HCT116 (cell line): ENCODE results near the gene OR10G7. TPM values are rescaled to one million over a fixed set of nuclear protein-coding genes. Genes with fewer than 3 reads are reported as not detected.

Experiments
- ATAC-seq: fragments of 200-7000 bp; cut with Tn5 transposase; 2 replicates; pipeline ENCODE4 v1.9.1; 2020; ENCODE audit warnings: mild to moderate bottlenecking, moderate library complexity
- BruUV-seq: library from RNA; stranded (reverse); fragments of 400-500 nt; replicated peaks from 2 replicates; lab custom pipeline; 2021; lab: Mats Ljungman, UMichigan
- CTCF ChIA-PET: fragments of 300-600 bp; sonication (Branson Sonifier 250); formaldehyde crosslinking; loops from one replicate; lab custom pipeline; 2021; ENCODE audit warnings: antibody characterized with exemption; lab: Charles Lee
- POLR2A ChIA-PET: fragments of 300-600, 350-600 bp; sonication (Branson Sonifier 250); formaldehyde crosslinking; loops from one replicate; lab custom pipeline; 2021; ENCODE audit warnings: antibody characterized with exemption; lab: Charles Lee
- RAD21 ChIA-PET, 2 experiments: fragments of 300-600 bp; sonication (Branson Sonifier 250); formaldehyde crosslinking; loops; one replicate each; lab custom pipeline; 2023; ENCODE audit warnings: low total read pairs in 2 of 2; ENCODE audit not compliant: uncharacterized antibody in 2 of 2, unreplicated experiment in 2 of 2, low non-redundant PET in 1 of 2; lab: Charles Lee
- DNase-seq: peaks from one replicate; pipeline ENCODE4 v3.0.0-alpha.2; 2010; ENCODE audit warnings: low read depth, low spot score
- H2AFZ ChIP-seq: fragments of 200-600 bp; shearing (Covaris generic), sonication (generic); 2 replicates; pipeline ENCODE4 v1.6.1; 2017; ENCODE audit warnings: low read depth, mixed run types, mixed read lengths, antibody characterized with exemption, low read length; ENCODE audit not compliant: poor library complexity, severe bottlenecking
- H3K27ac ChIP-seq: 2 replicates; pipeline ENCODE4 v1.5.1; 2012; ENCODE audit warnings: low read depth, low read length
- H3K27me3 ChIP-seq: fragments of 200-600 bp; sonication (generic); 2 replicates; pipeline ENCODE4 v1.6.1; 2016; ENCODE audit warnings: mixed run types, low read length, mixed read lengths; ENCODE audit not compliant: insufficient read depth
- H3K36me3 ChIP-seq, 2 experiments: fragments of 200-500 bp in 1 of 2; fragments of 200-600 bp in 1 of 2; sonication (Bioruptor generic) in 1 of 2; sonication (generic) in 1 of 2; 2 replicates each; pipeline versions ENCODE4 v1.5.1 to v1.6.1; 2014 to 2016; ENCODE audit warnings: low read length in 2 of 2, inconsistent platforms in 1 of 2, mixed read lengths in 1 of 2, mixed run types in 1 of 2; ENCODE audit not compliant: insufficient read depth in 2 of 2, control insufficient read depth in 1 of 2
- H3K4me1 ChIP-seq, 2 experiments: fragments of 200-600 bp in 1 of 2; sonication (generic) in 1 of 2; 2 replicates each; pipeline versions ENCODE4 v1.5.1 to v1.6.1; 2012 to 2017; ENCODE audit warnings: low read length in 2 of 2, inconsistent platforms in 1 of 2, mild to moderate bottlenecking in 1 of 2, mixed read lengths in 1 of 2, mixed run types in 1 of 2, moderate library complexity in 1 of 2; ENCODE audit not compliant: insufficient read depth in 2 of 2, control insufficient read depth in 1 of 2
- H3K4me2 ChIP-seq: fragments of 200-600 bp; sonication (generic); 2 replicates; pipeline ENCODE4 v1.6.1; 2017; ENCODE audit warnings: mixed run types, low read length, mixed read lengths
- H3K4me3 ChIP-seq, 2 experiments: fragments of 200-600 bp in 1 of 2; sonication (generic) in 1 of 2; replicated peaks in 1 of 2; 2 replicates each; pipeline ENCODE4 v1.5.1; 2011 to 2016; ENCODE audit warnings: low read length in 2 of 2, control low read depth in 1 of 2, low read depth in 1 of 2, mild to moderate bottlenecking in 1 of 2, mixed read lengths in 1 of 2, mixed run types in 1 of 2
- H3K79me2 ChIP-seq: fragments of 200-600 bp; sonication (generic); 2 replicates; pipeline ENCODE4 v1.6.1; 2017; ENCODE audit warnings: mild to moderate bottlenecking, mixed run types, low read length, moderate library complexity, mixed read lengths; ENCODE audit not compliant: insufficient read depth
- H3K9ac ChIP-seq: fragments of 200-600 bp; sonication (generic); 2 replicates; pipeline ENCODE4 v1.6.1; 2016; ENCODE audit warnings: low read length, mixed read lengths
- H3K9me2 ChIP-seq: fragments of 200-600 bp; sonication (generic), shearing (Covaris generic); 2 replicates; pipeline ENCODE4 v1.6.1; 2017; ENCODE audit warnings: mixed run types, mild to moderate bottlenecking, moderate library complexity; ENCODE audit not compliant: insufficient read depth
- H3K9me3 ChIP-seq, 2 experiments: fragments of 200-500 bp in 1 of 2; fragments of 200-600 bp in 1 of 2; sonication (Bioruptor generic) in 1 of 2; sonication (generic) in 1 of 2; 2 replicates each; pipeline ENCODE4 v1.6.1; 2014 to 2017; ENCODE audit warnings: low read length in 2 of 2, mixed read lengths in 2 of 2, inconsistent platforms in 1 of 2, low read depth in 1 of 2, mild to moderate bottlenecking in 1 of 2, mixed run types in 1 of 2, moderate library complexity in 1 of 2; ENCODE audit not compliant: control insufficient read depth in 1 of 2, insufficient read depth in 1 of 2
- H4K20me1 ChIP-seq: fragments of 200-600 bp; sonication (generic), shearing (Covaris generic); 2 replicates; pipeline ENCODE4 v1.6.1; 2017; ENCODE audit warnings: mixed run types, mild to moderate bottlenecking, moderate library complexity; ENCODE audit not compliant: insufficient read depth
- ATF3 ChIP-seq: IDR thresholded peaks from 2 replicates; pipeline ENCODE4 v1.6.1; 2012
- CBX3 ChIP-seq: IDR thresholded peaks from 2 replicates; pipeline ENCODE4 v1.6.1; 2012; ENCODE audit warnings: low read depth
- CEBPB ChIP-seq: IDR thresholded peaks from 2 replicates; pipeline ENCODE4 v1.6.1; 2012; ENCODE audit warnings: low read depth
- EGR1 ChIP-seq: IDR thresholded peaks from 2 replicates; pipeline ENCODE4 v1.6.1; 2012; ENCODE audit warnings: low read depth
- ELF1 ChIP-seq: IDR thresholded peaks from 2 replicates; pipeline ENCODE4 v1.6.1; 2012; ENCODE audit warnings: low read depth, borderline replicate concordance
- EZH2phosphoT487 ChIP-seq: fragments of 200-600 bp; IDR thresholded peaks from 2 replicates; pipeline ENCODE4 v1.6.1; 2018; ENCODE audit warnings: antibody characterized with exemption, borderline replicate concordance
- FOSL1 ChIP-seq: IDR thresholded peaks from 2 replicates; pipeline ENCODE4 v1.6.1; 2012; ENCODE audit warnings: low read depth
- JUND ChIP-seq: IDR thresholded peaks from 2 replicates; pipeline ENCODE4 v1.6.1; 2012
- POLR2AphosphoS5 ChIP-seq: IDR thresholded peaks from 2 replicates; pipeline ENCODE4 v1.6.1; 2011; ENCODE audit warnings: mild to moderate bottlenecking, low read depth, low read length, moderate library complexity
- RAD21 ChIP-seq: IDR thresholded peaks from 2 replicates; pipeline ENCODE4 v1.6.1; 2012; ENCODE audit warnings: low read depth, mild to moderate bottlenecking
- REST ChIP-seq: IDR thresholded peaks from 2 replicates; pipeline ENCODE4 v1.6.1; 2012; ENCODE audit warnings: low read depth
- SIN3A ChIP-seq: IDR thresholded peaks from 2 replicates; pipeline ENCODE4 v1.6.1; 2012; ENCODE audit warnings: low read depth
- SP1 ChIP-seq: IDR thresholded peaks from 2 replicates; pipeline ENCODE4 v1.6.1; 2012; ENCODE audit warnings: low read depth
- SRF ChIP-seq: IDR thresholded peaks from 2 replicates; pipeline ENCODE4 v1.6.1; 2012; ENCODE audit warnings: low read depth
- TCF7L2 ChIP-seq: IDR thresholded peaks from 2 replicates; pipeline ENCODE4 v1.7.0; 2011; ENCODE audit warnings: borderline replicate concordance, inconsistent platforms; ENCODE audit not compliant: insufficient read depth, insufficient read length; ENCODE audit errors: extremely low read depth
- YY1 ChIP-seq: IDR thresholded peaks from 2 replicates; pipeline ENCODE4 v1.6.1; 2011; ENCODE audit warnings: low read length, low read depth, moderate library complexity, mild to moderate bottlenecking; ENCODE audit not compliant: insufficient replicate concordance; ENCODE audit errors: extremely low read depth
- ZBTB33 ChIP-seq: IDR thresholded peaks from 2 replicates; pipeline ENCODE4 v1.6.1; 2011; ENCODE audit warnings: mild to moderate bottlenecking, low read length, moderate library complexity; ENCODE audit not compliant: insufficient replicate concordance; ENCODE audit errors: extremely low read depth
- ZFX ChIP-seq: fragments of 450-650 bp; IDR thresholded peaks from 2 replicates; pipeline ENCODE4 v1.6.1; 2017
- intact Hi-C: fragments of 100-400 bp; cut with micrococcal nuclease; formaldehyde crosslinking; loops from 2 replicates; pipeline ENCODE4 v1.10.0; 2022
- total RNA-seq: library from RNA; stranded (reverse); gene quantifications from one replicate; pipeline ENCODE4 v1.2.1, GENCODE V29; 2021; ENCODE audit not compliant: unreplicated experiment
- TF ChIP-seq, protein P1 (sequence below), 3 experiments: fragments of 200-600 bp in 1 of 3; sonication (generic) in 1 of 3; IDR thresholded peaks in 2 of 3; conservative IDR thresholded peaks in 1 of 3; 2 replicates each; pipeline ENCODE4 v1.5.1; 2012 to 2017; ENCODE audit warnings: low read depth in 2 of 3, low read length in 2 of 3, antibody characterized with exemption in 1 of 3, borderline replicate concordance in 1 of 3, control low read depth in 1 of 3, mild to moderate bottlenecking in 1 of 3, mixed read lengths in 1 of 3, mixed run types in 1 of 3, moderate library complexity in 1 of 3; ENCODE audit not compliant: insufficient read depth in 1 of 3
- TF ChIP-seq, protein P2 (sequence below): IDR thresholded peaks from 2 replicates; pipeline ENCODE4 v1.6.1; 2012

Gene OR10G7
- total RNA-seq, 1 experiment from 2014 or later, result not detected

DNA sequence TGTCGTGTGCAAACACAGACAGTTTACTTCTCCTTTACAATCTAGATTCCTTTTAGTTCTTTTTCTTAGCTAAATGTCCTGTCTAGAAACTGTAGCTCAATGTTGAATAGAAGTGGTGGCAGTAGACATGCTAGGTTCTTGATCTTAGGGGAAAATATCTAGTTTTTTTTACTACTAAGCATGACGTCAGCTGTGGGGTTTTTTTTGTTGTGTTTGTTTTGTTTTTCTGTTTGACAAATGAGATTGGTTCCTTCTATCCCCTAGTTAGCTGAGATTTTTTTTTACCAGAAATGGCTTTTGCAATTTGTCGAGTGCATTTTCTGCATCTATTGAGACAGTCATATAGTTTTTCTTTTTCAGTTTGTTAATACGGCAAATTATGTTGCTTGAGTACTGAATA, 2.3 kb upstream of the OR10G7 start:
- no peaks in the 10 kb centered on the region for H3K79me2 ChIP-seq
- no peak overlapping the region for H3K4me3 ChIP-seq
- DNase-seq (no peak), ATAC-seq (no peak)
- no peak overlapping the region for H3K4me2 ChIP-seq
- peaks cover 5% of the 10 kb centered on the region; the same call in 1 of the 2 replicates for H3K27me3 ChIP-seq
- no peak overlapping the region for H3K9ac ChIP-seq
- no peaks in the 10 kb centered on the region for H4K20me1 ChIP-seq
- ChIA-PET CTCF (no interaction called here), RAD21 (no interaction called here), POLR2A (no interaction called here)
- intact Hi-C loops, result no loop called here
- TF ChIP-seq SP1, result no peak
- no peak for TF ChIP-seq POLR2AphosphoS5
- TF ChIP-seq JUND, result no peak
- TF ChIP-seq, protein P1, sequence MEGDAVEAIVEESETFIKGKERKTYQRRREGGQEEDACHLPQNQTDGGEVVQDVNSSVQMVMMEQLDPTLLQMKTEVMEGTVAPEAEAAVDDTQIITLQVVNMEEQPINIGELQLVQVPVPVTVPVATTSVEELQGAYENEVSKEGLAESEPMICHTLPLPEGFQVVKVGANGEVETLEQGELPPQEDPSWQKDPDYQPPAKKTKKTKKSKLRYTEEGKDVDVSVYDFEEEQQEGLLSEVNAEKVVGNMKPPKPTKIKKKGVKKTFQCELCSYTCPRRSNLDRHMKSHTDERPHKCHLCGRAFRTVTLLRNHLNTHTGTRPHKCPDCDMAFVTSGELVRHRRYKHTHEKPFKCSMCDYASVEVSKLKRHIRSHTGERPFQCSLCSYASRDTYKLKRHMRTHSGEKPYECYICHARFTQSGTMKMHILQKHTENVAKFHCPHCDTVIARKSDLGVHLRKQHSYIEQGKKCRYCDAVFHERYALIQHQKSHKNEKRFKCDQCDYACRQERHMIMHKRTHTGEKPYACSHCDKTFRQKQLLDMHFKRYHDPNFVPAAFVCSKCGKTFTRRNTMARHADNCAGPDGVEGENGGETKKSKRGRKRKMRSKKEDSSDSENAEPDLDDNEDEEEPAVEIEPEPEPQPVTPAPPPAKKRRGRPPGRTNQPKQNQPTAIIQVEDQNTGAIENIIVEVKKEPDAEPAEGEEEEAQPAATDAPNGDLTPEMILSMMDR (IDR thresholded peaks at IDR 0.05 in 2 of 3, conservative IDR thresholded peaks at IDR 0.05 in 1 of 3; ENCODE audit: borderline replicate concordance in 1 of 3, insufficient read depth in 1 of 3, low read depth in 2 of 3, low read length in 2 of 3), result no peak
- no peak for TF ChIP-seq ZBTB33
- TF ChIP-seq ZFX, result no peak
- no peak for TF ChIP-seq TCF7L2
- no peak for TF ChIP-seq YY1
- TF ChIP-seq SRF, result no peak
- no peak for TF ChIP-seq CEBPB
- no peak for TF ChIP-seq EGR1
- TF ChIP-seq FOSL1, result no peak
- TF ChIP-seq SIN3A, result no peak
- no peak for TF ChIP-seq RAD21
- no peak for TF ChIP-seq REST
- TF ChIP-seq EZH2phosphoT487, result no peak
- TF ChIP-seq ATF3, result no peak
- no peak for TF ChIP-seq CBX3
- TF ChIP-seq, protein P2, sequence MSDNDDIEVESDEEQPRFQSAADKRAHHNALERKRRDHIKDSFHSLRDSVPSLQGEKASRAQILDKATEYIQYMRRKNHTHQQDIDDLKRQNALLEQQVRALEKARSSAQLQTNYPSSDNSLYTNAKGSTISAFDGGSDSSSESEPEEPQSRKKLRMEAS, result no peak
- TF ChIP-seq ELF1, result no peak
- no peaks in the 10 kb centered on the region for H3K9me2 ChIP-seq
- no peaks in the 10 kb centered on the region for H3K4me1 ChIP-seq
- H3K9me3 ChIP-seq, result no peaks in the 10 kb centered on the region
- H2AFZ ChIP-seq, result no peak overlapping the region
- no TSS peak for BruUV-seq
- H3K36me3 ChIP-seq, result no peaks in the 10 kb centered on the region
- H3K27ac ChIP-seq, result no peak overlapping the region
